Astrocyte (in vitro differentiated cells and primary cell): ENCODE results near the gene SLC25A48.

ENCODE experiments used
- CTCF ChIP-seq: IDR thresholded peaks from 2 replicates; pipeline ENCODE4 v1.5.1; 2011; ENCODE audit warnings: low read depth, mild to moderate bottlenecking, inconsistent platforms, low read length, moderate library complexity; ENCODE audit not compliant: insufficient read depth
- EZH2 ChIP-seq: IDR thresholded peaks from 2 replicates; pipeline ENCODE4 v1.6.1; 2012; ENCODE audit warnings: mild to moderate bottlenecking, low read length, inconsistent platforms; ENCODE audit not compliant: insufficient read depth

DNA sequence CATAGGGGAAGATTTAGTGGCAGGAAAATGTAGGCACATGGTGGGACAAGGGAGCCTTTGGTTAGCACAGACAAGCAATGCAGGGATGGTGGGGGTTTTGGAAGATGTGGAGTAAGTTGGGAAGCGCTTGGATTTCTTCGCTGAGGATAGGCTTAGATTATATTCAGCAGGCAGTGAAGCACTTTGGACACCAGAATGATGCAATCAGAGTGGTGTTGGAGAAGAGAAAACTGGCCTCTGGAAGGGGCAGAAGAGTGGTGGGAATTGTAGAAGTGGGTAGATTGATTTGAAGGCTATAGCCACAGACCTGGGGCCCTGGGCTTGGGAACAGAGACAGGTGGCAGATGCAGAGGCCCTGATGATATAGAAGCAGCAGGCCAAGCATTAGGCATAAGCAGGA lies 28.3 kb downstream of the SLC25A48 start:
- TF ChIP-seq CTCF (no peak), EZH2 (no peak)
